Epithelial cell of proximal tubule (primary cell): ENCODE results near the gene CDS2. TPM values are rescaled to one million over a fixed set of nuclear protein-coding genes. Genes with fewer than 3 reads are reported as not detected.
"Not testable (repeated sequence)": the region's sequence is repeated elsewhere in the genome, so short reads cannot be mapped to it uniquely, and the experiment has no call there.

ENCODE experiments used
- DNase-seq: peaks from one replicate; pipeline ENCODE4 v3.0.0-alpha.2; 2011; ENCODE audit warnings: low read depth
- H3K4me3 ChIP-seq: 2 replicates; pipeline ENCODE4 v1.5.1; 2011; ENCODE audit warnings: low read depth, mild to moderate bottlenecking, low read length
- total RNA-seq: library from RNA; depleted of rRNA; stranded (reverse); fragments of >200 nt; gene quantifications from 2 replicates; pipeline ENCODE4 v1.2.3, GENCODE V29; 2015
- TF ChIP-seq, protein P1 (sequence below): conservative IDR thresholded peaks from 2 replicates; pipeline ENCODE4 v1.5.1; 2012; ENCODE audit warnings: low read depth, mild to moderate bottlenecking, low read length

CDS2 gene
- total RNA-seq, 1 donor from 2014 or later: 18.7 TPM

DNA sequence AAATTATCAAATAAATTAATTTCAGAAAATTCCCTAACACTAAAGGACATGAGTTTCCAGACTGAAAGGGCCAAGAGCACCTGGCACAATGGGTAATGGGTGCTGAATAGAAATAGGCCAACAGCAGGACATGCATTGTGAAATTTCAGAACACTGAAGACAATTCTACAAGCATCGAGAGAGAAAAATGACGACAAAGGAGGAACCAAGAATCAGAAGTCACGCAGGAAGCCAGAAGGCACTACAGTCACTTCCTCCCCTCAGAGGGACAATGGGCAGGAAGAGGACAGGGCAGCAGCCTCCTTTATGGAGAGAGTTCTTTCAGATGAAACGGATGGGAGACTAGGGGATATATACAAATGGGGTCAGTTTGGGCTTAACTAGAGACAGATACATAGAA lies 36.6 kb upstream of the CDS2 start:
- TF ChIP-seq, protein P1, sequence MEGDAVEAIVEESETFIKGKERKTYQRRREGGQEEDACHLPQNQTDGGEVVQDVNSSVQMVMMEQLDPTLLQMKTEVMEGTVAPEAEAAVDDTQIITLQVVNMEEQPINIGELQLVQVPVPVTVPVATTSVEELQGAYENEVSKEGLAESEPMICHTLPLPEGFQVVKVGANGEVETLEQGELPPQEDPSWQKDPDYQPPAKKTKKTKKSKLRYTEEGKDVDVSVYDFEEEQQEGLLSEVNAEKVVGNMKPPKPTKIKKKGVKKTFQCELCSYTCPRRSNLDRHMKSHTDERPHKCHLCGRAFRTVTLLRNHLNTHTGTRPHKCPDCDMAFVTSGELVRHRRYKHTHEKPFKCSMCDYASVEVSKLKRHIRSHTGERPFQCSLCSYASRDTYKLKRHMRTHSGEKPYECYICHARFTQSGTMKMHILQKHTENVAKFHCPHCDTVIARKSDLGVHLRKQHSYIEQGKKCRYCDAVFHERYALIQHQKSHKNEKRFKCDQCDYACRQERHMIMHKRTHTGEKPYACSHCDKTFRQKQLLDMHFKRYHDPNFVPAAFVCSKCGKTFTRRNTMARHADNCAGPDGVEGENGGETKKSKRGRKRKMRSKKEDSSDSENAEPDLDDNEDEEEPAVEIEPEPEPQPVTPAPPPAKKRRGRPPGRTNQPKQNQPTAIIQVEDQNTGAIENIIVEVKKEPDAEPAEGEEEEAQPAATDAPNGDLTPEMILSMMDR: no peak
- no peak for DNase-seq
- H3K4me3 ChIP-seq: no peak overlapping the region

GRCh38 chr20:5091902-5092301 lies 34.9 kb upstream of the CDS2 start:
- H3K4me3 ChIP-seq: no peak overlapping the region
- TF ChIP-seq, protein P1: no peak
- no peak for DNase-seq

- DNase-seq: no peak
- H3K4me3 ChIP-seq: no peak overlapping the region
- TF ChIP-seq, protein P1: no peak
Observed at GRCh38 chr20:5092765-5093339, 34.0 kb upstream of the CDS2 start.

GRCh38 chr20:5095454-5095853 lies 31.4 kb upstream of the CDS2 start:
- no peak overlapping the region for H3K4me3 ChIP-seq
- no peak for DNase-seq
- TF ChIP-seq, protein P1: no peak

GRCh38 chr20:5095931-5096330 lies 30.9 kb upstream of the CDS2 start:
- no peak for DNase-seq
- no peak overlapping the region for H3K4me3 ChIP-seq
- TF ChIP-seq, protein P1: no peak

DNA sequence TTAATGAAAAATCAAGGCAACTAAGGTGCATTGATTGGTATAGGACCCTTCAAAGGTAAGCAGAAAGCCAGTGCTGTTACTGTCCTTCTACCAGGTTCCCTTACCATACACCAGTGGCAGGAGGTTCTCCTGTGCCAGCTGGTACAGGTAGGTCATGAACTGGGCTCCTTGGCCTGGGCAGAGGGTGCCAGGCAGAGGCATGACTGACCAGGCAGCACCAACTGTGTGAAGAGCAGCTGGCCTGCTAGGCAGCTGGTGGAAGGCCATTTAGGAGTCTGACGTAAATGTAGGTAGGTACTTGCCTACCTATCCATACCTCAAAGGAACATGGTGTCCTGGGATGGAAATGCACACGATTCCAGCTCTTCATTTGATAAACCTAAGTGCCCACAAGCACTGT lies 30.3 kb upstream of the CDS2 start:
- no peak for DNase-seq
- TF ChIP-seq, protein P1: no peak
- no peak overlapping the region for H3K4me3 ChIP-seq

GRCh38 chr20:5099009-5099408 lies 27.8 kb upstream of the CDS2 start:
- not testable (repeated sequence) for H3K4me3 ChIP-seq, DNase-seq

- not testable (repeated sequence) for H3K4me3 ChIP-seq, DNase-seq
Observed at GRCh38 chr20:5099909-5100308, 26.9 kb upstream of the CDS2 start.
